Astrocyte of the spinal cord (primary cell): ENCODE results near the gene SUCLG2.

ENCODE experiments used
- DNase-seq: peaks from one replicate; pipeline ENCODE4 v3.0.0; 2011; ENCODE audit warnings: low read depth, low spot score
- H3K4me3 ChIP-seq: 2 replicates; pipeline ENCODE4 v1.5.1; 2011; ENCODE audit warnings: low read depth, mild to moderate bottlenecking, low read length, moderate library complexity
- in situ Hi-C: cut with HindIII; loops from 2 replicates; pipeline ENCODE4 v1.10.0; 2017; ENCODE audit warnings: low sequenced_read_pairs
- TF ChIP-seq, protein P1 (sequence below): IDR thresholded peaks from 2 replicates; pipeline ENCODE4 v1.5.1; 2012; ENCODE audit warnings: low read depth, mild to moderate bottlenecking, low read length, inconsistent platforms

Gene SUCLG2

DNA sequence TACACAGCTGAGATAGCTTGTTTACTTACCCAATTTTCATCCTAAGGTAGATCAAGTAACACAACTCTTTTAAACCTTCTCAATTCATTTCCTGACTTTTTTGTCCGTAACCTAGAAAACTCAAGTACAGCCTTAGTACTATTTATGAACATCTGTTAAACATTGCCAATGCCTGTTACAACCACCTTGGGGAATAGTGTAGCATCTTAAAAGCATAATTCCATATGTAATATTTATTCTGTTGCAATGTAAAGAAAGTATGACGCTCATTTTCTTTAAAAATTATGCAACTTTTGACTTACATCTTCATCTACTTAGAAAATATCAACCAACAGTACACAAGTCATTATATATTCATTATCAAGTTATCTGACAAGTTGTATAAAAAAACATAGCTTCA lies 54.6 kb downstream of the SUCLG2 start:
- TF ChIP-seq, protein P1, sequence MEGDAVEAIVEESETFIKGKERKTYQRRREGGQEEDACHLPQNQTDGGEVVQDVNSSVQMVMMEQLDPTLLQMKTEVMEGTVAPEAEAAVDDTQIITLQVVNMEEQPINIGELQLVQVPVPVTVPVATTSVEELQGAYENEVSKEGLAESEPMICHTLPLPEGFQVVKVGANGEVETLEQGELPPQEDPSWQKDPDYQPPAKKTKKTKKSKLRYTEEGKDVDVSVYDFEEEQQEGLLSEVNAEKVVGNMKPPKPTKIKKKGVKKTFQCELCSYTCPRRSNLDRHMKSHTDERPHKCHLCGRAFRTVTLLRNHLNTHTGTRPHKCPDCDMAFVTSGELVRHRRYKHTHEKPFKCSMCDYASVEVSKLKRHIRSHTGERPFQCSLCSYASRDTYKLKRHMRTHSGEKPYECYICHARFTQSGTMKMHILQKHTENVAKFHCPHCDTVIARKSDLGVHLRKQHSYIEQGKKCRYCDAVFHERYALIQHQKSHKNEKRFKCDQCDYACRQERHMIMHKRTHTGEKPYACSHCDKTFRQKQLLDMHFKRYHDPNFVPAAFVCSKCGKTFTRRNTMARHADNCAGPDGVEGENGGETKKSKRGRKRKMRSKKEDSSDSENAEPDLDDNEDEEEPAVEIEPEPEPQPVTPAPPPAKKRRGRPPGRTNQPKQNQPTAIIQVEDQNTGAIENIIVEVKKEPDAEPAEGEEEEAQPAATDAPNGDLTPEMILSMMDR: no peak
- no peak overlapping the region for H3K4me3 ChIP-seq
- in situ Hi-C loops: no loop called here
- DNase-seq: no peak

DNA sequence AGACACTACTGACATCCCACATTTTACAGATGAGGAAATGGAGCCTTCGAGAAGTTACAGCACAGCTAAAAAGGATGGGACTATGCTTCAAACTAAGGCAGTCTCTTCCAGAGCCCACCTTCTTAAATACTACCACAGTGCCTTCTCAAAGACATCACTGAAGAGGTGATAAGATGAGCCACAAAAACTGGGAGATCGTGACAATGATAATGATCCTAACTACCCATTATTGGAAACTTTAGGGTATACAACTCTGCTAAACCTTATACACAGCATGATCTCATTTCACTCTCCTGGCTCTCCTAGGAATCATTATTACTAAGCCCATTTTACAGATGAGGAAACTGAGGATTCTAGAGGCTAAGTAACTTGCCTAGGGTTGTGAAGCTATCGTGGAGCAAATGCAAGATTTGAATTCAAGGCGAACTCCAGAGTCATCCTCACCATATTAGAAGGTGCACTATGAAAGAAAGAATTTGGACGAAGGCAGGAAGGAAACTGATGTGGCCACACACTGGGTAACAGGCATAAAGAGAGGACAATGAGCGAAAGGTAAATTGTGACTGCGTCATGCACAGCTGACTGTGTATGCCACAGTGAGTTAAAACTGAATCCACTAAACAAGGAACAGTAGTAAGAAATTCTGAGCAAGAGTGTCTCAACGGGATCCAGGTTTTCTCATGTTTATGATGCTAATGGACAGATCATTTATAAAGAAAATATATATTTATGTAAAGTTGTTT lies 55.4 kb downstream of the SUCLG2 start:
- TF ChIP-seq, protein P1: no peak
- no peak overlapping the region for H3K4me3 ChIP-seq
- no peak for DNase-seq
- in situ Hi-C loops: no loop called here

DNA sequence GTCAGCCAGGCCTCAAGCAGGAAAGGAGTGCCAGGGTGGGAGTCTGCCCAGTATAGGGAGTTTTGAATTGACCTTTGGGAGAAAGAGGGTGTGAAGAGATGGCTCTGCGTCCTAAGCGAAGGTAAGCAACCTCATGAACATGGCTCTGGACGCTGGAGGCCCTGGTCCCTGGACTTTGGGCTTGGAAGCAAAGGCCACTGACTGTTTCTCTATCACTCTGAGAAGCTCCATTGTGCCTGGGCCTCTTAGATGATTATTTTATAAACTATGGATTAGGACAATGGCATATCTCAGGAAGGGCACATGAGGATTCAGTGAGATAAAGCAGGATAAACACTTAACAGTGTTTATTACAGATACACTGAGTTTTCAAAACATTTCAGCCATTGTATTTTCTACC lies 59.0 kb downstream of the SUCLG2 start:
- H3K4me3 ChIP-seq: no peak overlapping the region
- in situ Hi-C loops: no loop called here
- TF ChIP-seq, protein P1: no peak
- DNase-seq: no peak

DNA sequence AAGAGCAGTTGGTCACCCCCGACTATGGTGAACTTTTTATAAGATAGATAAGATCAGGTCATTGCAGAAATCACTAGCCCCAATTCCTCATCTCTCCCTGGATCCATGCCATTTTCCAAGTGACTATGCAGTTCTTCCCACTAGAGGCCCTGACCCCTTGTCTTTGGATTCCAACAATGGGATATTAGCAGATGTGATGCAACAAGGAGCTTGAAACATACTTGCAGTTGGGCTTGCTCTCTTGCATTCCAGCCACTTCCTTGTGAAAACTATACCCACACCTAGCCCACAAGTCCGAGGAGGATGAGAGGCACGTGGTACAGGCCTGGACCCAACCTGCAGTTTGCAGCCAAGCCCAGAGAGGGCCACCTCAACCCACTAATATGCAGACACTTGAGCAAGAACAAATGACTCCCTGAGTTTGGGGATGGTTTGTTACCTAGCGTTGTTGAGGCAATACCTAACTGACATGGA lies 60.6 kb downstream of the SUCLG2 start:
- TF ChIP-seq, protein P1: no peak
- in situ Hi-C loops: no loop called here
- no peak overlapping the region for H3K4me3 ChIP-seq
- DNase-seq: no peak

DNA sequence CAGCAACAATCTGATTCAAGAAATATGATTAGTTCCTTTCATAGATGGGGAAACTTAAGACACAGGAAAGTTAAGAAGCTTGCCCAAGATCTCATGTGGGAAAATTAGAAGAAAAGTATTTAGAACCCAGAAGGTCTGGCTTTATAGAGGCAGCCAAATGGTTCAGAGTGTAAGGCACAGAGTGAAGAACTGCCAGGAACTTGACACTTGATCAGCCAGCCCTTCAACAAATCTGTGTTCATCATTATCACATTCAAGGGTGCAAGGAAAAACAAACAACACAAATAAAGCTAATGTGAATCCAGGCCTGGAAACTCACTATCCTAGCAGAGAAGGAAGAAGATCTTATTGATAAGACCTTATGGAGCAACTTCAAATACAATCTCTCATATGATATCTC lies 62.4 kb downstream of the SUCLG2 start:
- no peak overlapping the region for H3K4me3 ChIP-seq
- no peak for DNase-seq
- in situ Hi-C loops: no loop called here
- TF ChIP-seq, protein P1: no peak

DNA sequence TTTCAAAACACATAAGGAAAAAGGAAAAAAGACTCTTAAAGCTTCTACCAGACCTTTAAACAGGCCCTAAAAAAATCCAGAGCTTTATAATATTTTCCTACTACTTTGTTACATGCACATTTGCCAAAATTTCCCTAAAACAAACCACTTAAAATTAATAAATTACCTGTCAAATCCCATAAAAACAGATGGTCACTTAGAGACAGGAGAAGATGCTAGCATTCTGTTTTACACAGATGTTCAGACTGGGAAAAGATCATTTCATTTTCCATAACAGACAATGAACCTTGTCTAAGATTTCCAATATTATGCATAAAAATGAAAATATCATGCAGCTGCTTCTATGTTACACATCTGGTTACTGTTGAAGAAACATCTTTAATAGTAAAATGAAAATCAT lies 66.6 kb downstream of the SUCLG2 start:
- TF ChIP-seq, protein P1: no peak
- in situ Hi-C loops: no loop called here
- no peak for DNase-seq
- no peak overlapping the region for H3K4me3 ChIP-seq
